HL-60 (cell line): Measurements from ENCODE around the gene GFRA1.

ENCODE experiments used
- DNase-seq, 2 experiments: peaks; one replicate each; pipeline ENCODE4 v3.0.0-alpha.2; 2010 to 2020; ENCODE audit warnings: low read depth in 1 of 2, low spot score in 1 of 2
- H3K27ac ChIP-seq: fragments of 250-450 bp; sonication (Bioruptor Pico); replicated peaks from 2 replicates; pipeline ENCODE4 v1.5.1; 2020; ENCODE audit warnings: mild to moderate bottlenecking, moderate library complexity
- H3K27me3 ChIP-seq: fragments of 250-450 bp; sonication (Bioruptor Pico); 2 replicates; pipeline ENCODE4 v1.5.1; 2021; ENCODE audit warnings: mild to moderate bottlenecking, moderate library complexity; ENCODE audit not compliant: insufficient read depth, poor library complexity, severe bottlenecking
- H3K4me3 ChIP-seq: replicated peaks from 2 replicates; pipeline ENCODE4 v1.5.1; 2011; ENCODE audit warnings: mild to moderate bottlenecking, control low read depth, low read length; ENCODE audit not compliant: insufficient read depth
- CTCF ChIP-seq: IDR thresholded peaks from one replicate; pipeline ENCODE4 v1.5.1; 2011; ENCODE audit warnings: low read length, control low read depth, inconsistent platforms; ENCODE audit not compliant: insufficient read depth
- GABPA ChIP-seq: IDR thresholded peaks from 2 replicates; pipeline ENCODE4 v1.6.1; 2012; ENCODE audit warnings: low read depth
- POLR2AphosphoS5 ChIP-seq: IDR thresholded peaks from 2 replicates; pipeline ENCODE4 v1.6.1; 2012; ENCODE audit warnings: low read depth
- REST ChIP-seq: IDR thresholded peaks from 2 replicates; pipeline ENCODE4 v1.6.1; 2012; ENCODE audit warnings: low read depth; ENCODE audit not compliant: insufficient replicate concordance
- SPI1 ChIP-seq: IDR thresholded peaks from 2 replicates; pipeline ENCODE4 v1.6.1; 2012; ENCODE audit warnings: low read depth, mild to moderate bottlenecking, borderline replicate concordance

The GFRA1 gene

GRCh38 chr10:116233230-116233629 lies 39.8 kb downstream of the GFRA1 start:
- no peak for TF ChIP-seq GABPA
- no peak for TF ChIP-seq CTCF
- TF ChIP-seq POLR2AphosphoS5 = no peak
- TF ChIP-seq SPI1 = no peak
- no peak for TF ChIP-seq REST

GRCh38 chr10:116232613-116233012 lies 40.4 kb downstream of the GFRA1 start:
- Histone ChIP-seq H3K27me3 (no peaks in the 10 kb centered on the region), H3K27ac (no peak overlapping the region), H3K4me3 (no peak overlapping the region)
- no peak for DNase-seq
- TF ChIP-seq CTCF = no peak
- no peak for TF ChIP-seq REST
- TF ChIP-seq SPI1 = no peak
- no peak for TF ChIP-seq POLR2AphosphoS5
- no peak for TF ChIP-seq GABPA

More at GRCh38 chr10:116233230-116233629, 39.8 kb downstream of the GFRA1 start:
- H3K27ac ChIP-seq = no peak overlapping the region
- no peak overlapping the region for H3K4me3 ChIP-seq
- H3K27me3 ChIP-seq = no peaks in the 10 kb centered on the region
- DNase-seq = no peak

- H3K4me3 ChIP-seq = no peak overlapping the region
- H3K27ac ChIP-seq = no peak overlapping the region
- no peak for DNase-seq
- TF ChIP-seq GABPA = no peak
- TF ChIP-seq CTCF = no peak
- no peak for TF ChIP-seq REST
- H3K27me3 ChIP-seq = no peaks in the 10 kb centered on the region
Observed at GRCh38 chr10:116226766-116227165, 46.2 kb downstream of the GFRA1 start.
